Measurements from ENCODE around the gene POLD4.
"Not testable (repeated sequence)": the region's sequence is repeated elsewhere in the genome, so short reads cannot be mapped to it uniquely, and the experiment has no call there.

The POLD4 gene

DNA sequence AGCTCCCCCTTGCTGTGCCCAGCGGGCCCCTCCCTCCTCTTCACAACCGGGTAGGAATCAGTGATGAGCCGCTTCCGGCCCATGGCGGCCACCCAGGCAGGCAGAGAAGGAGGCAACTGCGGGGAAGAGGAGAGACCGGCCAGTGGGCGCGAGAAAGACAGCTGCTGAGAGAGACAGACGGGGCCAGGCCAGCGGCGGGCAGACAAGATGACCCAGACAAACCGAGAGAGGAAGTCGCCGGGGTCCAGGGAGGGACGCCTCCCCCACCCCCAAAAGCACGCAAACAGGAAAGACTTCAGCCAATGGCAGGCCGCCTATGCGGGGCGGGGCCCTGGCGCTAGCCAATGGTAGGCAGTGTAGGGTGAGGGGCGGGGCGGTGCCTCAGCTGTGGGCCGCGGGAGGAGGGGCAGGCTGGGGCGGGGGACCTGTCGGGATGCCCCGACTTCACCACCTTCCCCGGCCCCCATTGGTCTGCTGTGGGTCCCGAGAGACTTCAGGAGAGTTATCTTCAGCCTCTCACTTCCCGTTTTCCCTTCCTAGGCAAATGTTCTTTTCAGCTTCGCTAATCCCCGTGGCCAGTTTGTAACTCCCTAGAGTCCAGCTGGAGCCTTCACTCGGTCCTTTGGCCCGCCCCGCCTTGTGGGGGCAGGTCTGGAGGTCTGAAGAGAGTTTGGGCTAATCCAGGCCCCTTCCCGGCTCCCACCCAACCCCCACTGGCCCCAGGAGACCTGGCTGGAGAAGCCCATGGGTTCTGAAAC is at the start of gene POLD4:
POLD4 (minus strand) TSS at position 230 of the 758 bp plus-strand sequence; CDS start at position 83, 147 bp downstream.
- peak; percentile 89 for DNase-seq

GRCh38 chr11:67403085-67403484 is 49.7 kb upstream of the POLD4 start:
- DNase-seq = not testable (repeated sequence)

- peak; percentile 52 for DNase-seq
These were observed 49.0 kb upstream of the POLD4 start for GRCh38 chr11:67402192-67402839.

DNA sequence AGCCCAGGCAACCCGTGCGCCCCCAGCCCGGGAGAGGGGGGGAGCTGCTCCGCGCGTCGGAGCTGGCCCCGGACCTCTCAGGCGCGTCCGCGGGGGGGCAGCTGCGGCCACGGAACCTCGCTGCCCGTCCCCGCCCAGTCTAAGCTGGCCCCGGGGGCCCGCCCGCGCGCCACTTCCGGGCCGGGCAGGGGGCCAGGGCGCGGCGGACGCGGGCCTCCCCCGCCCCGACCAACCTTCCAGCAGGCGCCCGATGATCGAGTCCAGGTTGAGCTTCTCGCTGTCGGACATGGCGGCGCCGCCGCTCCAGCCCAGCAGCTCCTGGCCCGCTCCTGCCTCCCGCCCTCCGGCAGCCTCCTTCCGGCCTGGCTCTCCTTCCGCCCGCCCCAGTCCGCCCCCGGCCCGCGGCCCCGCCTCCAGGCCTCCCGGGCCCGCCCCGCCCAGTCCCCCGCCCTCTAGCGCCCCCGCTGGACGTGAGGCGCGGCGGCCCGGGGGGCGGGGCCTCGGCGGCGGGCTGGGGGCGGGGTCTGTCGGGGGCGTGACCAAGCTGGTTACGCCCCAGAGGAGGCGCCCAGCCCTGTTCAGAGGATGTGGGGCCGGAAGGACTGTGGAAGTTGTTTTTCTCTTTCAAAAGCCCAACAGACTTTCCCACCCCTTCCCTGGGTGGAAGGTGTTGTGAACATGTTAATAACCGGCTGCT is 48.3 kb upstream of the POLD4 start, which contains the start of gene PPP1CA:
PPP1CA (minus strand) TSS at position 364 of the 697 bp plus-strand sequence; CDS start at position 288, 76 bp downstream.
- DNase-seq = peak; percentile 74

GRCh38 chr11:67400942-67401494 is 47.7 kb upstream of the POLD4 start:
- no peak for DNase-seq

- DNase-seq = no peak
These were observed 47.0 kb upstream of the POLD4 start for GRCh38 chr11:67400251-67400941.

GRCh38 chr11:67398661-67399563 is 45.6 kb upstream of the POLD4 start:
- DNase-seq = no peak

DNA sequence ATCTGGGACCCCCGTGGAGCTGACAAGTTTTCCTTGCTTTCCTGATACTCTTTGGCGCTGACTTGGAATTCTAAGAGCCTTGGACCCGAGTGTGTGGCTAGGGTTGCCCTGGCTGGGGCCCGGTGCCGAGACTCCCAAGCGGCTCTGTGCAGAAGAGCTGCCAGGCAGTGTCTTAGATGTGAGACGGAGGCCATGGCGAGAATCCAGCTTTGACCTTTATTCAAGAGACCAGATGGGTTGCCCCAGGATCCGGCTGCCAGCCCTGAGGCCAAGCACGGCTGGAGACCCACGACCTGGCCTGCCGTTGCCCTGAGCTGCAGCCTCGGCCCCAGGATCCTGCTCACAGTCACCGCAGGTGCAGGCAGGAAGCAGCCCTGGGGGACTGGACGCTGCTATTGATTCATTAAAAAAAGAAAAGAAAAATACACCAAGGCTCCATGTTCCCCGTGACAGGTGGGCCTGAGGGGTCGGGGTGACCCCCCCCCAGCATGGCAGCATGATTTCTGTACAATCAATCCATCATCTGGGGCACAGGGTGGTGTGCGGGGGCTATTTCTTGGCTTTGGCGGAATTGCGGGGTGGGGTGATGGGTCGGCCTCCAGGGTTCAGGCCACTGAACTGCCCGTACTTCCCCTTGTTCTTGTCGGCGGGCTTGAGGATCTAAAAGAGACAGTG is 44.8 kb upstream of the POLD4 start:
- no peak for DNase-seq

DNA sequence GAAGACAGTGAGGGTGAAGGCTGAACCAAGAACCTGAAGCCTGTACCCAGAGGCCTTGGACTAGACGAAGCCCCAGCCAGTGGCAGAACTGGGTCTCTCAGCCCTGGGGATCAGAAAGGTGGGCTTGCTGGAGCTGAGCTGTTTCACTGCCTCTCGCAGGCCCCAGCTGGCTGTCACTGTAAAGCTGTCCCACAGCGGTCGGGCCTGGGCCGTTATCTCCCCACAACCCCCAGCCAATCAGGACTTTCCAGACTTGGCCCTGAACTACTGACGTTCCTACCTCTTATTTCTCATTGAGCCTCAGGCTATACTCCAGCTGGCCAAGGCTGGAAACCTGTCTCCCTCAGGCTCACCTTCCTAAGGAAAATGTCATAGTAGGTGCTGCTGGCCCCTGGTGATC is 44.2 kb upstream of the POLD4 start:
- no peak for DNase-seq

GRCh38 chr11:67396587-67397389 is 43.4 kb upstream of the POLD4 start:
- no peak for DNase-seq

- DNase-seq = no peak
These were observed 42.9 kb upstream of the POLD4 start for GRCh38 chr11:67396259-67396581.

- DNase-seq = no peak
These were observed 42.4 kb upstream of the POLD4 start for GRCh38 chr11:67395555-67396258.

- no peak for DNase-seq
These were observed 40.6 kb upstream of the POLD4 start for GRCh38 chr11:67393990-67394389.

DNA sequence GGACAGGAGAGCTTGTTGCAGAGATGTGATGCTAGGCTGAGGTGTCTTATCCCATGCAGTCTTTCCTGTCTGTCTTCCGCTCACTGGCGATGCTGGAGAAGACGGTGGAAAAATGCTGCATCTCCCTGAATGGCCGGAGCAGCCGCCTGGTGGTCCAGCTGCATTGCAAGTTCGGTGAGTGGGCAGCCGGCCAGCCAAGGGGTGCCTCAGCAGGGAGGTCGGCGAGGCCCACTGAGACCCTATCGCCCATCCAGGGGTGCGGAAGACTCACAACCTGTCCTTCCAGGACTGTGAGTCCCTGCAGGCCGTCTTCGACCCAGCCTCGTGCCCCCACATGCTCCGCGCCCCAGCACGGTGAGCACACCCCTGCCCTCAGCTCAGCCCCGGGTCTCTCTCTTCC is 40.1 kb upstream of the POLD4 start:
- no peak for DNase-seq

DNA sequence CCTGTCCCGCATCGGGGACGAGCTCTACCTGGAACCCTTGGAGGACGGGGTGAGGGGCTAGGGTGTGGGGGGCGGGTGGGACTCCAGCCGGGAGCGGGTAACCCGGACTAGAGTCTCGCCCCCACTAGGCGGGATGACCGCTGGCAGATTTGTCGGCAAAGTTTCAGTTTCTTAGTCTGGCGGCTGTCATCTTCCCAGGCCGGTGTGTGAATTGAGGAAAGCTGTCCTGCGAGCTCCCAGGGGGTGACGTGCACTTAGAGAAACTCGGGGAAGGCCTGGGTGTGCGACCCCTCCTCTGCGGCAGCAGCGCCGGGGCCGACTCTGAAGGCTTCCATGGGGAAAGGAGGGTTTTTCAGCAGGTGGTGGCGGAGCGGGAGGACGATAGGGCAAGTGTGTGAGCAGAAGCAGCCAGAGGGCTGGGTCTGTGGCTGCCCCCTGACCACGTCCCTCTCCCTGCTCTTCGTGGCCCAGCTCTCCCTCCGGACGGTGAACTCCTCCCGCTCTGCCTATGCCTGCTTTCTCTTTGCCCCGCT is 38.9 kb upstream of the POLD4 start:
- DNase-seq = no peak

DNA sequence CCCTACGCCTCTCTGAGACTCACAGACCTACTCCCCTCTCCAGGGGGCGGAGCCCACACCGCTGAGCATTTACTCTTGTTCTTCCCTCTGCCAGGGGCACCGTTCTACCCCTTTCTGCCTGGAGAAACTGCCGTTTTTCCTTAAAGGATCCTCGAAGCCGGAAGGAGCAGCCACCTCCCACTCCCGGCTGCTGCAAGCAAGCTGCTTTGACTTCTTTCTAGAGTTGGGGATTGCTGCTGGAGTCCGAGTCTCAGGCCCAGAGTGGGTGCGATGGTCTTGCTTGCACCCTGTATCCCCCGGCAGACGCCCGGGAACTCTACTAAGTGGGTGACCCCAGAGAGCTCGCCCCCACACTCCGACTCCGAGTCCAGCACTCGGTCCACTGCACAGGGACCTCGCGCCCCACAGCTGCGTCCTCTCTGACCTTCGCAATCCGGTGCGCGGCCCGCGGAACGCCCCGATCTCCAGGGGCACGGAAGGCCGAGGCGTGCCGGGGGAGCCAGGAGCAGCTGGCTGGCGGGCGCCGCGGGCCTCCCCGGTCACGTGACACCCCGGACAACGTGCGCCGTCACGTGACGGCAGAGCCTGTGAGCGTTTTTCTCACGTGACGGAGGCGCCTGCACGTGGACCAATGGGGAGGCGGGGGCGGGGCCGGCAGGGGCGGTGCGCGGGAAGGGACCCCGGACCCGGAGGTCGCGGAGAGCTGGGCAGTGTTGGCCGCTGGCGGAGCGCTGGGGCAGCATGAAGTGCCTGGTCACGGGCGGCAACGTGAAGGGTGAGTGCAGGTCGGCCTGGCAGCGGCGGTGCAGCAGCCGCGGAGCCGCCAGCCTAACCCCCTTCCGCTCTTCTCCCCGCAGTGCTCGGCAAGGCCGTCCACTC is 38.2 kb upstream of the POLD4 start, which contains the start of gene RAD9A:
RAD9A (plus strand) TSS at position 683 of the 879 bp plus-strand sequence; CDS start at position 742, 59 bp downstream.
- peak; percentile 95 for DNase-seq

DNA sequence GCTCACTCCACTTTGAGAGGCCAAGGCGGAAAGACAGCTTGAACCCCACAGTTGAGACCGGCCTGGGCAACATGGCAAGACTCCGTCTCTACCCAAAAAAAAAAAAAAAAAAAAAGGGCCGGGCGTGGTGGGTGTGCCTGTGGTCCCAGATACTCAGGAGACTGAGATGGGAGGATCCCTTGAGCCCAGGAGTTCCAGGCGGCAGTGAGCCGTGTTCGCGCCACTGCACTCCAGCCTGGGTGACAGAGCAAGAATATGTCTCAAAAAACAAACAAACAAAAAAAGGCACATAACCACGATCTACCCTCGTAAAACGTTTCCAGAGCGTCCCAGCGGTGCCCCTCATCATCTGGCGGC is 37.6 kb upstream of the POLD4 start:
- DNase-seq = no peak

DNA sequence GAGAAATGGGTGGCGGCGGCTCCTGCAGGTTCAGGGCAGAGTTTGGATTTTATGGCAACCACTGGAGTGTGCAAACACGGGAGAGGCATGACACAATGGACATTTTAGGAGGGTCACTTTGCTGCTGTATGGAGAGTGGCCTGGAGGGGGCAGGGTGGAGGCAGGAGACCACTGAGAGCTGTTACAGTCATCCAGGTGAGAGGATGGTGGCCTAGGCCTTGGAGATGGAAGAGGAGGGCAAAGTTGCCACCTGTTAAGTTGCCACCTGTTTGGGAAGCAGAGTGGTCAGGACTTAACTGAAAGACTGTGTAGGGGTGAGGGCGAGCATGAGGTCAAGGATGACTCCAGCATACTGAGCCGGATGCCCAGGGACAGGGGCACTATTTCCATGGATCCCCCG is 36.1 kb upstream of the POLD4 start:
- peak; percentile 33 for DNase-seq
